ENCODE data around the gene TMEM94. TPM values are rescaled to one million over a fixed set of nuclear protein-coding genes. Genes with fewer than 3 reads are reported as not detected.

The TMEM94 gene
- total and polyA plus RNA-seq, 2 of the 13 experiments (the other 11 are each of a cell fraction or from before 2014, with no cell fraction given): 32.6 to 134 TPM

- TF ChIP-seq MED8 (CRISPR knock-in tag; IDR thresholded peaks at IDR 0.05; ENCODE audit: insufficient replicate concordance) (no peak), ZNF567 (CRISPR knock-in tag; IDR thresholded peaks at IDR 0.05; ENCODE audit: borderline replicate concordance) (no peak), ZNF609 (CRISPR knock-in tag; IDR thresholded peaks at IDR 0.05; ENCODE audit: borderline replicate concordance) (no peak), SNAPC4 (CRISPR knock-in tag; IDR thresholded peaks at IDR 0.05) (no peak), SIX1 (CRISPR knock-in tag; IDR thresholded peaks at IDR 0.05; ENCODE audit: borderline replicate concordance) (no peak), CBX1 (IDR thresholded peaks at IDR 0.05; ENCODE audit: low read depth) (no peak), ZBTB40 (IDR thresholded peaks at IDR 0.05) (no peak), ZBTB40 (CRISPR knock-in tag; IDR thresholded peaks at IDR 0.05) (no peak), SIN3B (IDR thresholded peaks at IDR 0.05; ENCODE audit: low read length) (no peak)
These were observed 48.1 kb downstream of the TMEM94 start (continued) for GRCh38 chr17:75504347-75505151.

Measured in HepG2 (cell line).